ENCODE measurements around the gene ZNF775.

Gene ZNF775

GRCh38 chr7:150346922-150347321, 32.2 kb upstream of the ZNF775 start:
- DNase-seq (ENCODE audit: low spot score), result no peak

DNA sequence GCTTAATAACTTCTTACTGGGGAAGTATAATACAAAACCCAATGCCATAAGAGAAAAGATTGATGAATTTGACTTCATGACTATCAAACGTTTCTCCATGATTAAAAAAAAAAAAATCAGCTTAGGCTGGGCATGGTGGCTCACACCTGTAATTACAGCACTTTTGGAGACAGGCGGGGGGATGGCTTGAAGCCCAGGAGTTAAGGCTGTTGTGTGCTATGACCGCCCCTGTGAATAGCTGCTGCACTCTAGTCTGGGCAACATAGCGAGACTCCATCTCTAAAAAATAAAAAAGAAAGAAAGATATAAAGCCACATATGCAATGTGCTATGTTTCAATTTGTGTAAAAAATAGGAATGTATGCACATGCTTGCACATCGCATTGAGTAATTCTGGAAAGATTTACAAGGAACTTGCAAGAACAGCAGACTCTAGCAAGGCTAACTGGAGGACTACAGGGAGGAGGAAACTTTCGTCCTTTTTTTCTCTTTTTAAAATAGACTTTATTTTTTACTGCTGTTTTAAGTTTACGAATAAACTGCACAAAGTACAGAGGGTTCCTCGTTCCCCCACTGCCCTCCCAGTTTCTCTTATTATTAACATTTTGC, 27.4 kb upstream of the ZNF775 start:
- DNase-seq (ENCODE audit: low spot score), result peak; percentile 8

- no peak for DNase-seq (ENCODE audit: low spot score)
Measured at GRCh38 chr7:150355666-150356059, 23.5 kb upstream of the ZNF775 start.

DNA sequence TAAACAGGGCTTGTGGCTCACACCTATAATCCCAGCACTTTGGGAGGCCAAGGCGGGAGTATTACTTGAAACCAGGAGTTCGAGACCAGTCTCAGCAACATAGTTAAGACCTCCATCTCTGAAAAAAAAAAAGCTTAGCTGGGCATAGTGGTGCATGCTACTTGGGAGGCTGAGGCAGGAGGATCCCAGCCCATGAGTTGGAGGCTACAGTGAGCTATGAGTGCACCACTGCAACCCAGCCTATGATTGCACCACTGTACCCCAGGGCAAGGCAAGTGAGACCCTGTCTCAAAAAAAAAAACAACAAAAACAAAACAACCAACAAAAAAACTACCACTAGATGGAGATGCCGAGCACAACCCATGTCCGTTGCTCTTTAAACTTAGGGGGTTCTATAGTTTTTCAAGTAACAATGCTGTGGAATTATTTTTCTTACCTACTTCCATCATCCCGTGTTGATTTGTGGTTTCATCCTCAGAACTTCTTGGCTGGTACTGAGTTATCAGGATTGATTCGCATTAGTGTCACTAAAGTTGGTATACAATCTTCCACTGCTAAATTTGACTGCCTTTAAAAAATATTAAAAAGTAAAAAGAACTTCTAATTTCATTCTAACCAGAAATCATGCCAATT, 22.7 kb upstream of the ZNF775 start:
- peak; percentile 54 for DNase-seq (ENCODE audit: low spot score)

GRCh38 chr7:150357270-150357669, 21.9 kb upstream of the ZNF775 start:
- DNase-seq (ENCODE audit: low spot score), result no peak

GRCh38 chr7:150357771-150358427, 21.2 kb upstream of the ZNF775 start:
- no peak for DNase-seq (ENCODE audit: low spot score)

DNA sequence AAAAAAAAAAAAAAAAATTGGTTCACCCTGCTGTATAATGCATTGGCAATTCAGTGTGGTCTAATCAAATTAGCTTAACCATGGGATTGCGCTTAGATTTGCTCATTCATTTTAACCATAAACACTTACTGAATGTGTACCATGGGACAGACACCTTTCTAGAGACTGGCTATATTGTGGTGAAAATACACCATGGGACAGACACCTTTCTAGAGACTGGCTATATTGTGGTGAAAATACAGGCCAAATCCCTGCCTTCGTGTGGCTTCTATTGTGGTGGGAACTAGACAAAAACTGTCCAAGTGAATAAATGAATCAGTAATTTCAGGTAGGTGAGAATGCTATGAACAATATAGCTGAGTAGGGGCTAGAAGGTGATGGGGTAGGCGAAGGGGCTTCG, 20.7 kb upstream of the ZNF775 start:
- DNase-seq (ENCODE audit: low spot score), result no peak

- DNase-seq (ENCODE audit: low spot score), result no peak
Measured at GRCh38 chr7:150358988-150359621, 20.0 kb upstream of the ZNF775 start.

DNA sequence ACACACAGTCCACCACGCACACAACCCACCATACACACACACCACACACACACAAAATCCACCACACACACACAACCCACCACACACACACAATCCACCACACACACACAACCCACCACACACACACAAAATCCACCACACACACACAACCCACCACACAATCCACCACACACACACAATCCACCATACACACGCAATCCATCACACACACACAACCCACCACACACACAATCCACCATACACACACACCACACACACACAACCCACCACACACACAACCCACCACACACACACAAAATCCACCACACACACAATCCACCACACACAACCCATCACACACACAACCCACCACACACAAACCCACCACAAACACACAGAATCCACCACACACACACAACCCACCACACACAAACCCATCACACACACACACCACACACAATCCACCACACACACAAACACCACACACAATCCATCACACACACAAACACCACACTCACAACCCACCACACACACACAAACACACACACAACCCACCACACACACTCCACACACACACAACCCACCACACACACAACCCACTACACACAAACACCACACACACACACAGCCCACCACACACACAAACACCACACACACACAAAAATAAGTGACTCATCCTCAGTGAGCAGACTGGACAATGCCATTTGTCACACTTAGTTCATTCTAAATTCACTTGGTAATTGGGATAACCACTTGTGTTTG, 19.3 kb upstream of the ZNF775 start:
- no peak for DNase-seq (ENCODE audit: low spot score)

- DNase-seq (ENCODE audit: low spot score), result no peak
Measured at GRCh38 chr7:150360363-150361058, 18.6 kb upstream of the ZNF775 start.

DNA sequence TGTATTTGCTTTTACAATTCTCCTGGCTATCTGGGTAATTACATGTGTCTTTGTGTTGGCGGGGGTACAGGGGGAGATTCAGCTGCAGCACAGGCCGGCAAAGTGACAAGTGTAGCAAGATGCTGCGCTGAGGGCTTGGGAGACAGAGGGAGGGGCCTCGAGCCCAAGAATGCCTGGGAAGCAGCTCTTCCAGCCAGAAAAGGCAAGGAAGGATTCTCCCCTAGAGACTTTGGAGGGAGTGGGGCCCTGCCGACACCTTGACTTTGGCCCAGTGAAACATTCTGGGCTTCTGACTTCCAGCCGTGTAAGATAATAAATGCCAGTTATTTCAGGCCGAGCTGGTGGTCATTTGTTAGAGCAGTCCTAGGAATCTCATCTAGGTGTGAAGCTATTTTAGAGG, 17.7 kb upstream of the ZNF775 start:
- no peak for DNase-seq (ENCODE audit: low spot score)

GRCh38 chr7:150361807-150362621, 17.1 kb upstream of the ZNF775 start:
- DNase-seq (ENCODE audit: low spot score), result no peak

DNA sequence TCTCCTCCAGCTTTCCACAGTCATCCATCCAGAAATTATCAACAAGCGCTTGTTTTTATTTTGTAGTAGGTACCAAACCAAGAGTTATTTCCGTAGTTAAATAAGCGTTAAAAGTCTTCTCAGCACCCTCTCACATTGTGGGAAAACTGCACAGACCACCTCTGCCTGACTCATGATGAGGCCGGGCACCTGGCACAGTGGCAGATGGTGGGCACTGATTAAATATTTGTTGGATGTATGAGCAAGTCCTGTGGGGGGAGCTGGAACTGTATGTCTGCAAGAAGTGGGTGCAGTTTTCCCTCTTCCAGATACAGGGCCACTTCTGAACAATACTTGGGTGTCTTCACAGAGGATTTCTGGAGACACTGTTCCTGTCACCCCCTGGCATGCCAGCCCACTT, 15.8 kb upstream of the ZNF775 start:
- no peak for DNase-seq (ENCODE audit: low spot score)

- DNase-seq (ENCODE audit: low spot score), result no peak
Measured at GRCh38 chr7:150363872-150364271, 15.3 kb upstream of the ZNF775 start.

DNA sequence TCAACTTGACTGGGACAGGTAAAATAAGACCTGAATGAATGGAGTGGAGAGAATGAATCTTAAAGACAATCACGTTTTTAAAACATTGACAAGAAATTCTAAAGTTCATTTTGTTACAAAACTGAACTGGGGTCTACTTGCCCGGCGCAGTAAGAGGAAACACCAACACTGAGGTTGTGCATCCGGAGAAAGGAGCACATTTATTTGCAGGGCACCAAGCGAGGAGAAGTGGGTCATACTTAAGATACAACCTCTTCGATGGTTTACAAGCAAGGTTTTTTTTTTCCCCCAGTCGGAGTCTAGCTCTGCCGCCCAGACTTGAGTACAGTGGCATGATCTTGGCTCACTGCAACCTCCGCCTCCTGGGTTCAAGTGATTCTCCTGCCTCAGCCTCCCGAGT, 13.9 kb upstream of the ZNF775 start:
- DNase-seq (ENCODE audit: low spot score), result no peak

GRCh38 chr7:150365673-150366398, 13.3 kb upstream of the ZNF775 start:
- no peak for DNase-seq (ENCODE audit: low spot score)

GRCh38 chr7:150367677-150368095, 11.4 kb upstream of the ZNF775 start:
- DNase-seq (ENCODE audit: low spot score), result peak; percentile 69

GRCh38 chr7:150368096-150368883, 10.8 kb upstream of the ZNF775 start, which contains the start of gene REPIN1:
REPIN1 (plus strand) TSS chr7:150368822; CDS start chr7:150369712, 890 bp downstream.
- peak; percentile 88 for DNase-seq (ENCODE audit: low spot score)
